ENCODE measurements around the gene TSPAN15.
"Not testable (repeated sequence)": the region's sequence is repeated elsewhere in the genome, so short reads cannot be mapped to it uniquely, and the experiment has no call there.

TSPAN15 gene

DNA sequence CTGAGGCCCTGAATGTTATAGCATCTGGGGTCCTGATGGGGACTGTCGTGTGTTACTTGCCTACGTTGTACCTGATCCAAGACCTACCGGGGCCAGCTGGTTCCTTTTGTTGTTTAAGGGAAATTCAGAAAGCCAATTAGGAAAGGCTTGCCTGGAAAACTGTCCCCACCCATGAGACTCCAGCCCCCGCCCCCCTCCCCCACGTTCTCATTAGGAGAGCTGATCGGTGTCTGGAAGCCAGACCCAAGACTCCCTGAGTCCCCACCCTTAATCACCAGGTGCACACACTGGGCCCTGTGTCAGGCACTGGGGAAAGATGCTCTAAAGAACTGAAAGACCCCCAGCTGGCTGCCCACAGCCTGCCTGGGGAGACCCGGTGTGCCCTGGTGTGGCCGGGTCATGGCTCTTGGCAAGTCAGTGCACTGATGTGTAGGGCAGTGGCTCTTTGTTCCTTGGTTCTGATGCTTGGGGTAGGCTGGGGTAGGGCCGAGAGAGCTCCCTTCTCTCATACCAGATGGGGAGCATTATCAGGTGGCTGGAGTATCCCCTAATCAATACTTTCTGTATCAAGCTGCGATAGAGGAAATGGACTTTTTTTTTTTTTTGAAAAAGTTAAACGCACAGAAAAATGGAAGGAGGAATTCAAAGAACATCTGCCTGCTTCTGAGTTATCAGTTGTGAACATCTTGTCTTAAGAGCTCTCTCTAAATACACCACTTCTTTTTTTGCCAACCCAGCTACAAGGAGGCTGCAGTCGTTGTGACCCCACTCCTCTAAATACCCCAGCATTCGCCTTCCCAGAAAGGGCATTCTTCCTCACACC lies 16.9 kb downstream of the TSPAN15 start:
- no peak for DNase-seq

GRCh38 chr10:69468751-69469089 lies 17.5 kb downstream of the TSPAN15 start:
- no peak for DNase-seq

DNA sequence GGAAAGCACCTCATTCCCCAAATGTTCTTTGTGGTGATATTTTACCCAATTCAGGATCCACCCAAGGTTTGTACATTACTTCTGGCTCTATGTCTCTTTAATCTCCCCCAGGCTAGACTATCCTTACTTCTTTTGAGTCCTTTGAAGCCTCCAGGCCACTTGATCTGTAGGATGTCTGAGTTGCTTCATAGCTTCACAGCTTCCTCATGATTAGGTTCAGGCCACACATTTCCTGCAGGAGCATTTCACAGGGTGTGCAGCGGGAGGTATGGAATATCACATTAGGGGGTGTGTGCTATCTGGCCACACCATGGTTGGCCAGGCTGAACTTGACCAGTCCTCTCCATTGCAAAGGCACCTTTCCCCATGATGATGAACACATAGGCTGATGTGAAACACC lies 18.7 kb downstream of the TSPAN15 start:
- no peak for DNase-seq

- DNase-seq = no peak
Observed at GRCh38 chr10:69470463-69471384, 19.5 kb downstream of the TSPAN15 start.

- no peak for DNase-seq
Observed at GRCh38 chr10:69472142-69472541, 20.9 kb downstream of the TSPAN15 start.

DNA sequence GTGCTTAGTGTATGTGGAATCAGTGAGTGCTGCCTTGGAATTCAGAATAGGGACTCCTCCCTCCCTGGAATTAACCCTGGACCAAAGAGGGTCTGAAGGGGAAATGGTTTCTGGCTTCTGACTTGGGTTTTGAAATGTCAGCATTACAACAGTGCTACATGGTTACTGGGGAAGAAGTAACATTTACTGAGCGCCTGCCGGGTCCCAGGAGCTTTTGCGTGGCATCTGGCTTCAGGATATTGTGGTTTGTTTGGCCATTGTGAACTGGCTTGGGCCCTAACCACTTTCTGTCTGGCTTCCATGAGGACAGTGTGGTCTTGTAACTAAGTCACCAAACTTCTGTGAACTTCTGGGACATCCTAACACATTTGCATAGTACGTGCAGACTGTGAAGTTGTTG lies 21.3 kb downstream of the TSPAN15 start:
- no peak for DNase-seq

DNA sequence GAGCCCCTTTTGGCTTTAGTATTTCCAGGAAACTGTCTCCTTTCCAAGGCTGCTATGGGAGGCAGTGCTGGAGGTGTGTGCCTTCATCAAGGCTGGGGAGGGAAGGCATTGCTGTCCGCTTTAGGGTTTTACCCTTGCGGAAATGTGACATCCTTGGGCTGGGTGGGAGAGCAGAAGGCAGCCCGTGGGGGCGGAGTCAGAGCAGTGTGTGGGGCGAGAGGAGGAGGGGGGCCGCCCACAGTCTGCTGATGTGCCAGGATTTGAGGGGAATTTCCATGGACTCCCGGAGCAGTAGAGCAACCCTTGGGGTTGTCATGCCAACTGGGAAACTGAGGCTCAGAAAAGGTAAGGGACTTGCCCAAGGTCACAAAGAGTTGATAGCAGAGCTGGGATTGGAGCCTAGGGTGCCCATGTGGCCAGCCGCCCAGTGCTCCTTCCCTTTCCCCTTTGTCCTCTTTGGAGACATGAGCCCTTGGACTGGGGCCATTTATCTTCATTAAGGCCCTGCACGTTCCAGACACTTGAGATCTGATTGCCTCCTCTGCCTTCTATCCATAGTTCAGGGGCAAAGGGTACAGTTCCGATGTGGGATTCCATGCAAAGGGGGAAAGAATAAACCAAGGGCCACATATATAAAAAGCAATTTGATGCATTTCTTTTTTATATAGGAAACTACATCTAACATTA lies 22.2 kb downstream of the TSPAN15 start:
- DNase-seq = no peak

DNA sequence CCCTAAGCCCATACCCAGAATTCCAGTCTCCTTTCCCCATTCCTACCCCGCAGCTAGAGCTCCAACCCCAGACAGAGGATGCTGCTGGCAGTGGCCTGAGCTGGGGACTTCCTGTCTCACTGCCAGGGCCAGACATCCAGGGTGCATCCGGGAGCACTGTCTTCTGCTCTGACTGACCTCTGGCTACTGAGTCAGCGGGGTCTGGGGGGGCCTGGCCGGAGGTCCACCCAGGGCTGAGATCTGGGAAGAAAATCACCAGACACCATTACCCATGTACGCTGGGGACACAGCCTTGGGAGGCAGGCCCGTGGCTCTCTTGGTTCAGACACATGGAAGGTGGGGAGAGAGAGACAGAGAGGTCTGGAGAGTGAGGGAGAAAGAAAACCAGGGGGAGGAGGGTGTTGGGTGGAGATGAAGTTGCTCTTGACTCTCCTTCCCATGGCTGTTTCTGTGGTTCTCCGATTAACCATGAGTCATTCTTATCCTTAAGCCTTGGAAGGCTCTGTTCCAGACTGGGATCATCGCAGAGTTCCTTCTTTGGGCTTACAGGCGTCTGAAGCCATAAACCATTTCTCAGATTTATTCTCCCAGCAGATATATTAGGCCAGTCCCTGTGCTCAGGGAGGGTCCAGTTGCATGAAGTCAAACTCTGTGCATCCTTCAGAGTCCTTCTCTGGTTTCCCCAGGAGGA lies 23.6 kb downstream of the TSPAN15 start:
- no peak for DNase-seq

DNA sequence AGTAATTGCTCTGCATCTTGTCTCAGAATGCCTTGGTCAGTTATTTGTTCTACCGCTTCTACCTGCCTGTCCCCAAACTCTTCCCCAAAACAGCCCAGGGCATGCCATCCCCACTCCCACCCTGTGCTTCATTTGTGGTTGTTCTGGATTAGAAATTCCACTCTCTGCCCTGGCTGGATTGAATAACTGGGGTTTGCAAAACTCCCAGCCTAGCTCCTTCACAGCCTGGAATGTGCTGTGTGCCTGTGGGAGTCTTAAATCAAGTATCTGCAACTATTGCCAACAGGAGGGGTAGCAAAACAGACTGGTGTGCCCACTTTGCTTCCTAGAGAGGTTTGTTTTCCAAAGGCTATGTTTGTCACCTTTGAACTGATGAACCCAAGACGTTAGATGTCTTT lies 24.2 kb downstream of the TSPAN15 start:
- no peak for DNase-seq

GRCh38 chr10:69477968-69478597 lies 26.8 kb downstream of the TSPAN15 start:
- DNase-seq = no peak

GRCh38 chr10:69479240-69480067 lies 28.2 kb downstream of the TSPAN15 start:
- no peak for DNase-seq

GRCh38 chr10:69480068-69480412 lies 28.8 kb downstream of the TSPAN15 start:
- DNase-seq = no peak

DNA sequence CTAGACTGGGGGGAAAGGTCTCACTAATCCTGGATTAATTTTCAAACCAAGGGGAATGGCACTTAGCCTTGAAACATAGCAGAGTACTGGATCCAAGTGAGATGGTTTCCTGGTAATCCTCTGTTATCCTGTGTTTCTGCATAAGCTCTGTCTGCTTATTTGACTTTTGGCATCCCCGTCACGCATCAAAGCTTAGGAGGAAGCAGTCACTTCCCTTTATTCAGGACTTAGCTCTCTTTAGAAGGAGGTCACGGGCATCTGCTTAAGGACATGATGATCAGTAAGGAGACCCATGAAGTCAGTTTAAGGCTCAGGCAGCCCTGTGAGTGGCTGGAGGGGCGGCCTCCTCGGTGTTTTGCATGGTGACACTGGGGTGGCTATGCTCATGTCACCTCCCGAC lies 30.0 kb downstream of the TSPAN15 start:
- no peak for DNase-seq

DNA sequence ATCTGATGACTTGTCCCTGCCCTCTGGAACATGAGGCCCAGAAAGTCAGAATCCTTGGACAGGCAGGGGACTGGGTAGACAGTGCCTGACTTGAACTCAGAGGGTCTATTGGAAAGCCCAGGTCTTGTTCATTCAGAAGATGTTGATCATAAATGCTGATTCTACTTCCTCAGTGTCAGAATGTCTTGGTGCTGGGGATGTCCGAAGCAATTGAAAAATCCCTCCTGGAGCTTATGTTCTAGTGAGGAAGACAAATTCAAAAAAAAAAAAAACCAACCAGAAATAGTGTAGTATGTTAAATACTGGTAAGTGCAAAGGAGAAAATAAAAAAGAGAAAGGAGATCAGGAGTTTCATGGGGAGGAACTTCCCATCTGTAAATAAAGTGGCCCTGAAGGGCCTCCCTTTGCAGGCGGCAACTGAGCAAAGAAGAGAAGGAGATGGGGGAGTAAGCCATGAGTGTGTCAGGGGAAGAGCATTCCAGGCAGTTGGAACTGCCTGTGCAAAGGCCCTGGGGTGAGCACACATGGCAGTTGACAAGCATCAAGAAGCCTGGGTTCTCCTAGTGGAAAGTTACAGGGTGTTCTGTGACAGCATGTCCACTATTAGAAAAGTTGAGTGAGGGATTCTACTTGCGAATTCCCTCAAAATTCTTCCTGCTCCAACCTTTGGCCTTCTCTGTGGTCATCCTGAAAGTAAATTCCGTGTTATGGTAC lies 30.7 kb downstream of the TSPAN15 start:
- DNase-seq = no peak

- DNase-seq = no peak
Observed at GRCh38 chr10:69483963-69484362, 32.7 kb downstream of the TSPAN15 start.

DNA sequence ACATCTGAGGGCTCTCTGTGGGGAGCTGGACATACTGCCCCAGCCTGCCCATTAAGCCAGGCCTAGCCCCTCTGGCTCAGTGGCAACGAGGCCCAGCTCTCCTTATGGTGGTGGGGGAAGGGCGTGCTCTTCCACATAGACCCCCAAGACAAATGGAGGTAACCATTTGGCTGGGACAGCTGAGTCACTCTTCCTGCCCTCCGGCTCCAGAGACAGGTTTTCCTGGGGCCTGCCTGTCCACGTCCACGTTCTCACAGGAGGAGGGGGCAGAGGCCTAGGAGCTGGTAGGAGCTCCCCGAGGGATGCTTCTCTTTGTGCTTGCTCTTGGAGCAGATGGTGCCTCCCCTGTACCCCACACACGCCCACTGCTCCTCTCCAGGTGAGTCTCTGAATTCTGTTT lies 33.5 kb downstream of the TSPAN15 start:
- no peak for DNase-seq

- DNase-seq = no peak
Observed at GRCh38 chr10:69486922-69487730, 35.9 kb downstream of the TSPAN15 start.

DNA sequence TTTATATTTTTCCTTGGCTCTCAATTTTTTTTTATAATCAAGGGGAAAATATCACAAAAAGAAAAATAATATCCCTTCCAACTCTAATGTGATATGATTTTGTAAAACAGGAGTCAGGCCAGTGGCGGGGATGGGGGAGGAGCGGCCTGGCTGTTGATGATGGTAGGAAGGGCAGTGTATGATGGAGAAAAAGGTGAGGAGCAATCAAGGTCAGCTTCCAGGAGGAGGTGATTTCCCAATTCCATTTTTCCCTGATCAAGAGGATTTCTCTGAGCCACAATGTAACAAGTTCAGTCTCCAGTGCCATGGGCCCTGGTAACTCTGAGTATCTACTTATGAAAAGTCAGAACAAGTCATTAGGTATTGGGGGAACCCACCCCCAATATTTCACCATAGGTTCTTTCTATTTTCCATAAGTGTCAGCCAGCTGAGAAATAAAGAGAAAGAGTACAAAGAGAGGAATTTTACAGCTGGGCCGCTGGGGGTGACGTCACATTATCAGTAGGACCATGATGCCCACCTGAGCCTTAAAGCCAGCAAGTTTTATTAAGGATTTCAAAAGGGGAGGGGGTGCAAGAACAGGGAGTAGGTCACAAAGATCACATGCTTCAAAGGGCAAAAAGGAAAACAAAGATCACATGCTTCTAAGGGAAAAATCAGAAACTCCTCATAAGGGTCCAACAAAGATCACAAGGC lies 37.0 kb downstream of the TSPAN15 start:
- DNase-seq = not testable (repeated sequence)

GRCh38 chr10:69488856-69489255 lies 37.6 kb downstream of the TSPAN15 start:
- DNase-seq = not testable (repeated sequence)
